Trophoblast cell (in vitro differentiated cells and primary cell): Measurements from ENCODE around the gene TAGLN2.

ENCODE experiments used
- DNase-seq, 2 donors: peaks; one replicate each; pipeline ENCODE4 v3.0.0-alpha.2; 2016
- H2AFZ ChIP-seq: 2 replicates; pipeline ENCODE4 v1.6.1; 2013; ENCODE audit warnings: low read length, moderate library complexity, mild to moderate bottlenecking; ENCODE audit not compliant: insufficient read depth, poor library complexity
- H2AK5ac ChIP-seq: 2 replicates; pipeline ENCODE4 v1.6.1; 2013; ENCODE audit warnings: mild to moderate bottlenecking, low read length
- H2BK120ac ChIP-seq: 2 replicates; pipeline ENCODE4 v1.6.1; 2013; ENCODE audit warnings: low read length, mild to moderate bottlenecking, moderate library complexity; ENCODE audit not compliant: insufficient read depth, poor library complexity
- H2BK12ac ChIP-seq: 2 replicates; pipeline ENCODE4 v1.6.1; 2013; ENCODE audit warnings: mild to moderate bottlenecking, low read length, moderate library complexity
- H2BK5ac ChIP-seq: 2 replicates; pipeline ENCODE4 v1.6.1; 2013; ENCODE audit warnings: low read length, low read depth, moderate library complexity, mild to moderate bottlenecking; ENCODE audit not compliant: poor library complexity
- H3K14ac ChIP-seq: 2 replicates; pipeline ENCODE4 v1.6.1; 2013; ENCODE audit warnings: mild to moderate bottlenecking, low read length
- H3K18ac ChIP-seq: 2 replicates; pipeline ENCODE4 v1.6.1; 2013; ENCODE audit warnings: mild to moderate bottlenecking, low read length
- H3K23ac ChIP-seq: 2 replicates; pipeline ENCODE4 v1.6.1; 2013; ENCODE audit warnings: low read length
- H3K27ac ChIP-seq: 2 replicates; pipeline ENCODE4 v1.5.1; 2013; ENCODE audit warnings: low read depth, mild to moderate bottlenecking, inconsistent platforms, low read length, moderate library complexity
- H3K27me3 ChIP-seq: 2 replicates; pipeline ENCODE4 v1.6.1; 2013; ENCODE audit warnings: inconsistent platforms, mild to moderate bottlenecking, low read length, moderate library complexity; ENCODE audit not compliant: insufficient read depth
- H3K36me3 ChIP-seq, 2 experiments: 1 replicate in 1 of 2; 2 replicates in 1 of 2; pipeline ENCODE4 v1.6.1; 2013; ENCODE audit warnings: low read length in 2 of 2, mild to moderate bottlenecking in 2 of 2, moderate library complexity in 1 of 2; ENCODE audit not compliant: insufficient read depth in 2 of 2, control insufficient read depth in 1 of 2
- H3K4ac ChIP-seq: 2 replicates; pipeline ENCODE4 v1.6.1; 2013; ENCODE audit warnings: low read depth, mild to moderate bottlenecking, low read length, moderate library complexity
- H3K4me1 ChIP-seq, 2 experiments: 1 replicate in 1 of 2; 2 replicates in 1 of 2; pipeline ENCODE4 v1.6.1; 2013; ENCODE audit warnings: low read length in 2 of 2, mild to moderate bottlenecking in 2 of 2, moderate library complexity in 1 of 2; ENCODE audit not compliant: insufficient read depth in 2 of 2, control insufficient read depth in 1 of 2
- H3K4me2 ChIP-seq: 2 replicates; pipeline ENCODE4 v1.6.1; 2013; ENCODE audit warnings: inconsistent platforms, mild to moderate bottlenecking, low read length, moderate library complexity
- H3K4me3 ChIP-seq: 2 replicates; pipeline ENCODE4 v1.5.1; 2013; ENCODE audit warnings: mild to moderate bottlenecking, low read depth, low read length, inconsistent platforms
- H3K79me1 ChIP-seq: one replicate; pipeline ENCODE4 v1.6.1; 2013; ENCODE audit warnings: low read length
- H3K79me2 ChIP-seq: 2 replicates; pipeline ENCODE4 v1.6.1; 2013; ENCODE audit warnings: low read length, mild to moderate bottlenecking; ENCODE audit not compliant: control insufficient read depth, insufficient read depth, poor library complexity
- H3K9ac ChIP-seq: 2 replicates; pipeline ENCODE4 v1.6.1; 2013; ENCODE audit warnings: mild to moderate bottlenecking, low read length
- H3K9me3 ChIP-seq: 2 replicates; pipeline ENCODE4 v1.6.1; 2013; ENCODE audit warnings: low read depth, mild to moderate bottlenecking, control low read depth, inconsistent platforms, low read length; ENCODE audit not compliant: insufficient read depth
- H4K12ac ChIP-seq: 2 replicates; pipeline ENCODE4 v1.6.1; 2013; ENCODE audit warnings: low read depth, mild to moderate bottlenecking, low read length, moderate library complexity
- H4K8ac ChIP-seq: 2 replicates; pipeline ENCODE4 v1.6.1; 2013; ENCODE audit warnings: low read depth, mild to moderate bottlenecking, low read length, moderate library complexity
- H4K91ac ChIP-seq: one replicate; pipeline ENCODE4 v1.6.1; 2013; ENCODE audit warnings: low read depth, mild to moderate bottlenecking, low read length, moderate library complexity
- WGBS: extraction: QIAGEN DNeasy Blood & Tissue Kit; methylation state at CpG from one replicate; pipeline ENCODE4 v1.1.7; 2013; ENCODE audit warnings: missing lambda C conversion rate; ENCODE audit not compliant: insufficient read length, insufficient coverage; ENCODE audit errors: extremely low coverage; 5-methylcytosine and 5-hydroxymethylcytosine counted together

Gene TAGLN2

DNA sequence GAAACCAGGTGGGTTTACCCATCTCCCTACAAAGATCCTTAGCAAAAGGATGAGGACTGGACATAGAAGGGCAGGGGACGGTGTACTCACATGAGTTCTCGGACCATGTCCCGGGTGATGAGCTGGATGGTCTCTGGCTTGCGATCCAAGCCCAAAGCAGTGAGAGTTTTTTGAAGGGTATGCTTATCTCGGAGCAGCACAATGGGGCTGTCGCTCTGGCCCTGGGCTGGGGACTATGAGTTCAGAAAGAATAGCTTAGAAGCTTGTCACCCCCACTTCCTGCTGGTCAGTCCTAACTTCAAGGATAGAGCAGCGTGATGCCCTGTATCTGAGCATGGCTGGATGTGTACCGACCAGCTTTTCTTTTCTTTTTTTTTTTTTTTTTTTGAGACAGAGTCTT is 34.9 kb downstream of the TAGLN2 start:
- Histone ChIP-seq H3K4ac (no peak overlapping the region), H2AK5ac (peak overlapping the region; percentile 4), H3K23ac (no peak overlapping the region), H4K8ac (no peak overlapping the region), H3K79me2 (no peaks in the 10 kb centered on the region), H3K14ac (peak overlapping the region; percentile 5), H3K36me3 (no peaks in the 10 kb centered on the region), H3K79me1 (peaks cover 12% of the 10 kb centered on the region), H2BK12ac (peak overlapping the region; percentile 9), H2BK120ac (peak overlapping the region; percentile 16), H2BK5ac (peak overlapping the region; percentile 2), H2AFZ (no peak overlapping the region), H3K9ac (no peak overlapping the region), H4K12ac (no peak overlapping the region), H3K4me2 (no peak overlapping the region), H3K9me3 (no peaks in the 10 kb centered on the region), H3K27ac (no peak overlapping the region), H4K91ac (peak overlapping the region; percentile 56), H3K4me1 (peaks cover 11% of the 10 kb centered on the region in 2 experiments), H3K4me3 (no peak overlapping the region), H3K27me3 (no peaks in the 10 kb centered on the region), H3K18ac (peak overlapping the region; percentile 45)
- no peak for DNase-seq
- no CpG with 5 or more reads among the region's 8 CpGs for WGBS

DNA sequence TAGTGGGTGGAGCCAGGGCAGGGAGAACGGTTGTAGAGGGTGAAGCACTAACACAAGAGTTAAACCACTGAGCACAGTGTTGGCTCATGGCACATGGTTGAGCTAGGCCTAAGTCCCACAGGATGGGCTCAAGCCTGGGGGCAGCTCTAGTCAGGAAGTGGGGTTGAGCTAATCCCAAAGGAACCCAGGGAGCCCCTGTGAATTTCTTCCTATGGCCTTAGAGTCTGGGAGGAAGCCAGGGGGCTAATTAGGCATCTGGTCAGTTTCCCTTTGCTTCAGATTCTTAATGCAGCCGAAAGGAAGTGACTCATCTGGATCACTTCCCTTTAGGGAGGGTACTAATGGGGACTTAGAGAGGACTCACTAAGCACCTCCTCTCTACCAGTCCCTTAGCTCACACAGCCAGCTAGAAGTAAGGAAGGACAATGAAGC is 35.5 kb downstream of the TAGLN2 start:
- Histone ChIP-seq H3K27ac (peak overlapping the region; percentile 35), H3K79me2 (no peaks in the 10 kb centered on the region), H3K9ac (no peak overlapping the region), H3K4me3 (no peak overlapping the region), H3K27me3 (no peaks in the 10 kb centered on the region), H2AFZ (peak overlapping the region; percentile 26), H3K18ac (peak overlapping the region; percentile 72), H3K79me1 (peaks cover 12% of the 10 kb centered on the region), H3K9me3 (no peaks in the 10 kb centered on the region), H2BK12ac (peak overlapping the region; percentile 92), H3K4me1 (peaks cover 11% of the 10 kb centered on the region in 2 experiments), H3K14ac (peak overlapping the region; percentile 79), H4K91ac (peak overlapping the region; percentile 88), H3K4ac (peak overlapping the region; percentile 39), H2BK120ac (peak overlapping the region; percentile 61), H3K36me3 (no peaks in the 10 kb centered on the region), H2AK5ac (peak overlapping the region; percentile 80), H3K23ac (no peak overlapping the region), H4K12ac (no peak overlapping the region), H2BK5ac (peak overlapping the region; percentile 67), H4K8ac (peak overlapping the region; percentile 55), H3K4me2 (no peak overlapping the region)
- WGBS, result no CpG with 5 or more reads among the region's 2 CpGs
- DNase-seq, result no peak

DNA sequence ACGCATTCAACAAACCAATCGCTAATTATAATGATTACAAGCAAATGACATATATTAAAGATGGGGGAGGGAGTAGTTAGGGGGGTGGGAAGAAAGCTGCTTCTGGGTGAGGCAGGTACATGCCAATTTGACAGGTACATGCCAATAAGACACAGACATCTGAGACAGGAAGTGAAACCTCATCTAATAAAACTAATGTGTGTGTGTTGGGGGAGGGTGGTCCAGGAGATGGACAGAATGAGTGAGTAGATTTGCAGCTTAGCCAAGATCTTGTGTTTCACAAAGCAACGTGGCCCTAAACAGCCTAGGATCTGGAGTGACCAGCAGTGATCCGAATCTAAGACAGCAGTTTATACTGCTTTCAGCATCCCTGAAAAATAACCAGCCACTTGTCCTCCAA is 36.1 kb downstream of the TAGLN2 start:
- Histone ChIP-seq H3K4ac (peak overlapping the region; percentile 39), H3K79me2 (no peaks in the 10 kb centered on the region), H3K36me3 (no peaks in the 10 kb centered on the region), H3K79me1 (peaks cover 12% of the 10 kb centered on the region), H3K4me2 (no peak overlapping the region), H2BK120ac (peak overlapping the region; percentile 61), H2BK5ac (peak overlapping the region; percentile 67), H3K27me3 (no peaks in the 10 kb centered on the region), H3K9ac (no peak overlapping the region), H2AFZ (no peak overlapping the region), H3K4me3 (no peak overlapping the region), H3K14ac (peak overlapping the region; percentile 79), H3K4me1 (peaks cover 11% of the 10 kb centered on the region in 2 experiments), H4K12ac (no peak overlapping the region), H4K8ac (peak overlapping the region; percentile 55), H3K18ac (peak overlapping the region; percentile 72), H3K9me3 (no peaks in the 10 kb centered on the region), H2BK12ac (peak overlapping the region; percentile 92), H3K27ac (peak overlapping the region; percentile 35), H4K91ac (peak overlapping the region; percentile 88), H2AK5ac (peak overlapping the region; percentile 80), H3K23ac (no peak overlapping the region)
- no CpG with 5 or more reads among the region's 4 CpGs for WGBS
- DNase-seq, result no peak

DNA sequence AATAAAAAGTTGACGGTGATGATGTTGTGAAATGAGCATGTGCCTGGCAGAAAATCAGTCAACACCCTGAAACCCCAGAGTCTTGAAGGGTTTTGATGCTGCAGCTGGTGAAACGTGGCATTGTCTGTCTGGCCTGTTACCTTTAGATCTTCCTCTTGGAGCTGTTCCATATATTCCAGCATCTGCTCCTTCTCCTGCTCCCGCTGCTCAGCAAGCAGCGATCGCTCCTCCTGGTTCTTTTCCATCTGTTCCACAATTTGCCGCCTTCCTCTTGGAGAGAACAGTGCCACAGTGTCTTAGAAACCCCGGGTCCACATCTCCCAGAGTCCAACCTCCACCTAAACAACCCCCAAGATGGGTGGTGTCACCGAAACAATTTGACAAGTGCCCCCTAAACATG is 41.0 kb downstream of the TAGLN2 start:
- H2AK5ac ChIP-seq, result no peak overlapping the region
- H3K14ac ChIP-seq, result no peak overlapping the region
- no peak overlapping the region for H4K91ac ChIP-seq
- no peaks in the 10 kb centered on the region for H3K9me3 ChIP-seq
- DNase-seq, result no peak
- H3K4me3 ChIP-seq, result no peak overlapping the region
- no peak overlapping the region for H2AFZ ChIP-seq
- no peak overlapping the region for H3K27ac ChIP-seq
- H4K8ac ChIP-seq, result no peak overlapping the region
- H3K4me2 ChIP-seq, result no peak overlapping the region
- H3K27me3 ChIP-seq, result no peaks in the 10 kb centered on the region
- no peak overlapping the region for H3K23ac ChIP-seq
- H2BK12ac ChIP-seq, result no peak overlapping the region
- H3K4ac ChIP-seq, result no peak overlapping the region
- no CpG with 5 or more reads among the region's 8 CpGs for WGBS
- peaks cover 1 to 2% of the 10 kb centered on the region in 2 experiments for H3K4me1 ChIP-seq
- no peak overlapping the region for H4K12ac ChIP-seq
- no peak overlapping the region for H3K9ac ChIP-seq
- no peaks in the 10 kb centered on the region for H3K79me2 ChIP-seq
- no peak overlapping the region for H3K18ac ChIP-seq
- no peaks in the 10 kb centered on the region for H3K36me3 ChIP-seq
- no peak overlapping the region for H2BK120ac ChIP-seq
- H3K79me1 ChIP-seq, result peaks cover 1% of the 10 kb centered on the region
- H2BK5ac ChIP-seq, result no peak overlapping the region
